GM21423 (cell line): ENCODE measurements around the gene CAPN7.

ENCODE experiments used
- ATAC-seq: cut with Tn5 transposase; IDR thresholded peaks from one replicate; pipeline ENCODE4 v1.9.1; 2021; ENCODE audit warnings: mild to moderate bottlenecking, moderate library complexity; ENCODE audit not compliant: unreplicated experiment

The CAPN7 gene

GRCh38 chr3:15272426-15273196 is 66.6 kb downstream of the CAPN7 start:
- no peak for ATAC-seq

DNA sequence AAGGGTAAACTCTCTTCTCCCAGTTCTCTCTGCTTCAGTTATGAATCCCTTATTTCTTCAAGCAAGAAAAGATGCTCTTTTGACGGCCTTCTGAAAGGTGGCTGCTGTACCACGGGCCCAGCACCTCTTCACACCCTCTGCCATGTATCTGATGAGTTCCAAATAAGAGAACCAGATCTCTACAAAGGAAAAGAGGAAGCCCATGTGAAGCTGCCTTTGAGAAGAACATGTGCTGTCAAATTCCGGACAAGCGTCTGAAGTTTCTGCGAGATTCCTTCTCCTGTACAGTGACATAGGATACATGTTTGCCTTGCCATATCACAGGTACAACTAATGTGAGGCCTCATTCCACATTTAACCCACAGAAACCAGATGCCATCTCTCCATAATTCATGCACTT is 67.2 kb downstream of the CAPN7 start:
- ATAC-seq, result no peak

DNA sequence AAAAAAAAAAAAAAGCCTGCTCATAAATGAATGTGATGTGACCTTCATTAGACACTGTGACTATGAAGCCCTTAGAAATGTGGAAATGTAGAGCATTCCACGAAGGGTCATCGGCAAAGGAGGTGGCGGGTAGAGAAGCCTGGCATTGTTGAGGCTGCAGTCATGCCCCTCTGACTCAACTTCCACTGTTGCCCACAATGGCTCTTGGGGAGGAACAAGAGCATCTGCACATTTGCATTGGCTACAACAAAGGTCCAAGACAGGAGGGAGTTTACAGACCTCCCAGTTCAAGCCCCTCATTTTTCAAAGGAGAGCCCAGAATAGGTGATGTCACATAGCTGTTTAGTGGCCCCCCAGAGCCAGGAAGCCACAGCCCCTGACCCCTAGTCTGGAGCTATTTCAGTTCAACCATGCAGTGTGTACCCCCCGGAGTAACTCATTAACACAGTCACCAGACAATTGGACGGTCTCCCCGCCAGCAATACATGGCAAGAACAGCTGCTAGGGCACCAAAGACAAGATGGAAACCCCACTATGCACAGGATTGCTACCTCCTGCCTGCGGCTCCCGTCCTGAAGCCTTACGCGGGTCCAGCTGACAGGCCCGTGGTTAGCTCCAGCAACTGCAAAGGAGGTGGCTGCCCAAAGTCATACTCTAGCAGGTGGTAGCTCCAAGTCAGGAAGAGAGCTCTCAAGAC is 70.1 kb downstream of the CAPN7 start:
- ATAC-seq, result no peak

GRCh38 chr3:15277861-15278500 is 71.9 kb downstream of the CAPN7 start:
- ATAC-seq, result no peak

DNA sequence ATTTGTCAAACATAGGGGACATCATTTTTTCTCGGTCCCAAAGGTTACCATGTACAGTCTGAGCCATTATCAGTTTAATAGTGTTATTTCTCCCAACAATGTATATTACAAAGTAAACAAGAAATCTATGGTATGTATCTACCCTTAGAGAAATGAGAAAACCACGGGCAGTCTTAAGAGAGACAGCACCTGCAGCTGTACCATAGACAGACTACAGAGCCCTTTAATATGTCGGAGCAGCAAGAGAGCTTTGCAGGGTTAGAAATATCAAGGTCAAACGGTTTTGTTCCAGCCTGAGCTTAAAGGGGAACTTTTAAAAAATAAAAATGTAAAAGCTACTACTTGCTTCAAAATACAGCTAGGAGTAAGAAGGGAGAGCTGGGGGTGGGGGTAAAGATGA is 73.2 kb downstream of the CAPN7 start:
- no peak for ATAC-seq

- no peak for ATAC-seq
Measured at GRCh38 chr3:15279671-15280402, 73.8 kb downstream of the CAPN7 start.

DNA sequence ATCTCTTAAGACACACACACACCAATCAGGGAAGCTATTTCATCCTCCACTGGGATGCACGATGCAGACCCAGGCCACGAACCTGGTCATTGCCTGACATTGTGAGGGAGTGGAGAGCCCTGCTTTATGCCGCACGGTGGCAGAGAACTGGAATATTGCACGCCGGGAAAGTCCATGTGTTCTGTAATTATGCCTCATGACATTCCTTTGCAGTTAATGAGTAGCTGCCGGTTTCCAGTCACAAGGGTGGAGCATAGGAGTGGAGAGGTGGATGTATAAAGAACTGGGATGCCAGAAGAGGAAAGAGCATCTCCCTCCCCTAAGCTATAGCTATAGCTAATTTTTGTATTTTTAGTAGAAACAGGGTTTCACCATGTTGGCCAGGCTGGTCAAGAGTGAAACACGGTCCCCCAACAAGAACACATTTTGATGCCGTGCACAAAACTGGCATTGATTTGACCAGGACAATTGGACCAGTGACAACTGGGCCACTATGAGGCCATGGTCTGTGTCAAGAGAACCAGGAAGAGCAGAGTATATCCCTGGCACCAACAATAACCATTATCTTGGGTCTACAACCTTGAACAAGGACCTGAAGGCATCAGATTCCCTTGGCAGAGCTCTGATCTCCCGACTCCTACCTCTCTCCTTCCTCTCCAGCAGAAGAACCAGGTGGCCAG is 74.9 kb downstream of the CAPN7 start:
- ATAC-seq, result no peak

- ATAC-seq, result no peak
Measured at GRCh38 chr3:15281817-15282216, 75.8 kb downstream of the CAPN7 start.

DNA sequence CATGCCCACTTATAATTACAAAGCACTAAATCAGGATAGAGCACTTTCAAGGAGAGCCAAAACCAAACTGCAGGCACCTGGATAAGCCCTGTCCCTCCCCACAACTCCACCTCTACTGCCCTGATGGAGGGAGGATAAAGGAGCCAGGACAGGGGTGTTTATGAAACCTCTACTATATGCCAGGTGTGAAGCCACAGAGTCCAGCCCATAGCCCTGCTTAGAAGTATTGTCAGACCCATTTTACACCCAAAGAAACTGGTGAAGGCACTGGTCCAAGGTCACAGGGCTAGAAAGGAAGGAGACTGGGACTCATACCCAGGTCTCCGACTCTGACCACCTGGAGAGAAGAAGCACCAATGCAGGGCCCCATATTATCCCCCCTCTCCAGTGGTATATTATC is 77.7 kb downstream of the CAPN7 start:
- ATAC-seq, result no peak

DNA sequence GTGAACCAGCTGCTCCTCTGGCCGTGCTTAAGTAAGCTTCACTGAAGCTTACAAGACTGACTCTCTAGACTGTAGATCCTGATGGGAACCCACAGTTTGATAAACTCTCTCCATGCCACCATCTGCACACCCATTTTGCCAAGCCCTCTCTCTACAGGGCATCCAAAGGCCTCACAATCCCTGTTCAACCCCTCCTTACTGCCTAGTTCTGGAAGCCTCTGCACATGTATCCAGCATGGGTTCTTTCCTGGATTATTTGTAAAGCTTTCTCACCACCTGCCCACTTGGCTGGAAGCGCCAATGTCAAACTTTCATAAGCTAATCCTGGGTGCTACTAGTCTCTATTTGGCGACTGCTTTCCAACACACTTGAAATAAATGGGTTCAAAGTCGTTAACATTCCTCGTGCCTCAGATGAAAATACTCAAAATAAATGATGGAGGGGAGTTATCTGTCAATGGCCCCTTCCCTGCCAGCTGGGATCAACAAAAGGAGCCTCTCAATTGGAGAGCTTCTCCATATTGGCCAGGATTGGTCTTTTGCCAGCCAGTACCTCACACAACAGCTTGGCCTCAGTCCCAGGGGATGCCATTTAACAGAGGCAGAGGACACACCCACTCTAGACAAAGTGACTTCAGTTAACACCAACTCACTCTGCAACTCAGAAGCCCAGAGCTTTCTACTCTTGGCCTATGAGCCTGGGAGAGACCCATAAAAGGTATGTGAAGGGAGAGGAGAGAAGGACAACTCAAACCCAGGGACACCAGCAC is 78.3 kb downstream of the CAPN7 start:
- no peak for ATAC-seq

GRCh38 chr3:15286022-15286421 is 80.0 kb downstream of the CAPN7 start:
- no peak for ATAC-seq

- ATAC-seq, result no peak
Measured at GRCh38 chr3:15287565-15288330, 81.7 kb downstream of the CAPN7 start.

- no peak for ATAC-seq
Measured at GRCh38 chr3:15288331-15289035, 82.4 kb downstream of the CAPN7 start.

GRCh38 chr3:15289661-15290060 is 83.6 kb downstream of the CAPN7 start:
- ATAC-seq, result no peak

DNA sequence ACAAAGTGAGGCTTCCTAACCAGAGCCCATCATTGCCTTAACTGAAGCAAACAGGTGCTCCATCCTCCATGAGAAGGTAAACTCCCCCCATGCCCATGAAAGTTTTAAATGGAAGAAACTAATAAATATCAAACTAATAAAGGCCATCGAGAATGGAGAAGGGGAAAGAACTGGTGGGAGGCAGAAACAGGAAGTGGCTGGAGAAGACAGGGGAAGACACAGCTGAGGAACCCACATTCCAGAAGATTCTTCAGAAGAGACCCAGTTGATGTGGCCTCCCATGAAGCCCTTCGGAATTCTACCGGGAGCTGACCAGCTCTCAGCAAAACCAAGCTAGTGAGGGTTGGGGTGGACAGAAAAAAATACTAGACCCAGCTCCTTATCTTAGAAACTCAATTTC is 84.7 kb downstream of the CAPN7 start:
- ATAC-seq, result no peak

DNA sequence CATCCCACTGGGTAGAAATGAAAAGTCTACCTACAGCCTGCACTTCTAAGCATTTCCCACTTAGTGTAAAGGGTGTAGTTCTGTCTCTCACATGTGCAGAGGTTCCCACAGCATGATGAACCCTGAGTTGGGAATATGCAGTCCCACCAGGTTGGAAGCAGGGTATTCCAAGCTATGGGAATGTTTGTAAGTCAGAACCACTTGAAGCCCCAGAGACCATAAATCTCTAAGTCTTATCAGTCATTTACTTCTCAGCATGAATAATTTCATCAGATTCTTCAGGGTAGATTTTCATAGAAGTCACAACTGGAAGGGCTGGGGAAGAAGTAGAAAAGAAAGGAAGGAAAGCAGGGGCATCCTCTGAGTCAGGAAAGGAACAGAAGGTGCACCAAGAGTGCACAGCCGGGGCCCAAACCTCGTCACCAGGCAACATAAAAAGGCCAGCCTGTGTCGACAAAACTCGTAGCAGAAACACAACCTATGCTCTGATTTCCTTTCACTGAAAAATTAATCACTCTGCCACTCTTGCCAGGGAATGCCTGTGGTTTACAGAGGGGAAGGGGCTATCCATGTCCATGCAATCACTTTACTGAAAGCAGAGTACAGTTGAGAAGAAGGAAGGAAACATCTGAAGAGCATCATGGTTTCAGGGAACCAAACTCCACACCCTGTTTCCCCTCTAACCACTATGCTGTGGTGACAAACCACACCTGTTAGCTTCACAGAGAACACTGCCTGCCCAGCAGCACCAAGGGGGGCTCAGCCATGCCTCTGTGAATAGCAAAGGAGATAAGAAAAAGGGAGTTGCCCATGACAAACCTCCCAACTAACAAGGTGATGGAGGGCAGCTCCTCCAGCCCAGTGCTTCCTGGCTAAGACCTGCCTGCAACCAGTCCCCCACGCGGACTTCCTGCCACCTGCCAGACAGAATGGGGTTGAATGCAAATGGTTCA is 85.8 kb downstream of the CAPN7 start:
- peak; percentile 92 for ATAC-seq

- no peak for ATAC-seq
Measured at GRCh38 chr3:15292765-15293522, 86.9 kb downstream of the CAPN7 start.
